HepG2 (cell line): ENCODE data around the gene PREX1. TPM values are rescaled to one million over a fixed set of nuclear protein-coding genes. Genes with fewer than 3 reads are reported as not detected.
A peak's percentile ranks its signal among the peaks of the same experiment; 100 is the strongest.

Experiments used
- ATAC-seq: fragments of 200-7000 bp; cut with Tn5 transposase; 3 replicates; pipeline ENCODE4 v1.9.1; 2020; ENCODE audit warnings: mild to moderate bottlenecking, moderate library complexity
- BruUV-seq: library from RNA; stranded (reverse); fragments of 400-500 nt; replicated peaks from 2 replicates; lab custom pipeline; 2021; lab: Mats Ljungman, UMichigan
- CTCF ChIA-PET: fragments of 300-600 bp; formaldehyde crosslinking; extraction: SDS; loops from one replicate; lab custom pipeline; 2021; ENCODE audit warnings: low total read pairs, inconsistent platforms, low intra/inter-chr PET ratio; lab: Yijun Ruan, JAX
- POLR2A ChIA-PET: fragments of 350-600 bp; sonication (Branson Sonifier 250); formaldehyde crosslinking; loops from one replicate; lab custom pipeline; 2020; ENCODE audit warnings: antibody characterized with exemption, inconsistent platforms; lab: Yijun Ruan, JAX
- DNase-seq: peaks from one replicate; pipeline ENCODE4 v3.0.0-alpha.2; 2015; ENCODE audit warnings: low spot score
- FAIRE-seq: peaks from 3 replicates; lab custom pipeline; 2011; peaks lifted over from hg19 to GRCh38; lab: Jason Lieb, UNC
- H2AFZ ChIP-seq: one replicate; pipeline ENCODE4 v1.6.1; 2011; ENCODE audit warnings: low read length, inconsistent platforms
- H3K27ac ChIP-seq: fragments of 300-600 bp; 3 replicates; pipeline ENCODE4 v1.8.0; 2011; ENCODE audit warnings: mixed run types, mild to moderate bottlenecking, mixed read lengths, low read length, inconsistent platforms; ENCODE audit not compliant: insufficient read depth; ENCODE audit errors: extremely low read length
- H3K27me3 ChIP-seq, 2 experiments: fragments of 200-600 bp in 1 of 2; 2 replicates in 1 of 2; 3 replicates in 1 of 2; pipeline versions ENCODE4 v1.6.0 to v1.8.0; 2011; ENCODE audit warnings: low read length in 2 of 2, mild to moderate bottlenecking in 2 of 2, moderate library complexity in 2 of 2, inconsistent platforms in 1 of 2; ENCODE audit not compliant: insufficient read depth in 2 of 2, control insufficient read depth in 1 of 2
- H3K36me3 ChIP-seq, 2 experiments: fragments of 200-600 bp in 1 of 2; replicated peaks in 1 of 2; 2 replicates in 1 of 2; 3 replicates in 1 of 2; pipeline versions ENCODE4 v1.5.1 to v1.8.0; 2011; ENCODE audit warnings: low read length in 2 of 2, inconsistent platforms in 1 of 2; ENCODE audit not compliant: insufficient read depth in 2 of 2, control insufficient read depth in 1 of 2
- H3K4me1 ChIP-seq: 2 replicates; pipeline ENCODE4 v1.5.1; 2012; ENCODE audit warnings: low read length, inconsistent platforms; ENCODE audit not compliant: insufficient read depth
- H3K4me2 ChIP-seq: 2 replicates; pipeline ENCODE4 v1.6.0; 2011; ENCODE audit warnings: low read depth, low read length, inconsistent platforms
- H3K4me3 ChIP-seq, 3 experiments: fragments of 200-600 bp in 1 of 3; sonication (generic), shearing (Covaris generic) in 1 of 3; replicated peaks in 1 of 3; 2 replicates each; pipeline ENCODE4 v1.5.1; 2011 to 2016; ENCODE audit warnings: low read length in 3 of 3, inconsistent platforms in 2 of 3, low read depth in 2 of 3, mild to moderate bottlenecking in 2 of 3, control low read depth in 1 of 3, mixed read lengths in 1 of 3; ENCODE audit not compliant: insufficient read depth in 1 of 3
- H3K79me2 ChIP-seq: one replicate; pipeline ENCODE4 v1.6.1; 2011; ENCODE audit warnings: low read length, inconsistent platforms; ENCODE audit not compliant: insufficient read depth
- H3K9ac ChIP-seq: 2 replicates; pipeline ENCODE4 v1.6.0; 2011; ENCODE audit warnings: mild to moderate bottlenecking, low read depth, low read length, inconsistent platforms; ENCODE audit not compliant: insufficient read depth
- H3K9me3 ChIP-seq: 2 replicates; pipeline ENCODE4 v1.5.1; 2012; ENCODE audit warnings: mild to moderate bottlenecking, low read length
- H4K20me1 ChIP-seq: 2 replicates; pipeline ENCODE4 v1.6.0; 2011; ENCODE audit warnings: inconsistent platforms, mild to moderate bottlenecking, low read length, moderate library complexity; ENCODE audit not compliant: insufficient read depth
- BCL3 ChIP-seq: sonication (generic); formaldehyde crosslinking; IDR thresholded peaks from 2 replicates; pipeline ENCODE4 v1.5.1; 2020; ENCODE audit warnings: mild to moderate bottlenecking, missing genetic modification reagents, moderate library complexity
- FOXP1 ChIP-seq, 2 experiments: fragments of 450-650 bp in 1 of 2; IDR thresholded peaks; 2 replicates each; pipeline ENCODE4 v1.6.1; 2017 to 2018; ENCODE audit warnings: antibody characterized with exemption in 1 of 2
- PAWR ChIP-seq: sonication (generic); formaldehyde crosslinking; IDR thresholded peaks from 2 replicates; pipeline ENCODE4 v1.4.0; 2020; ENCODE audit warnings: missing genetic modification reagents, mild to moderate bottlenecking, borderline replicate concordance
- RAD51 ChIP-seq: fragments of 450-650 bp; IDR thresholded peaks from 2 replicates; pipeline ENCODE4 v1.6.1; 2016; ENCODE audit warnings: borderline replicate concordance
- YY1 ChIP-seq: IDR thresholded peaks from 2 replicates; pipeline ENCODE4 v1.6.1; 2011; ENCODE audit warnings: low read length, low read depth, moderate library complexity, mild to moderate bottlenecking; ENCODE audit not compliant: insufficient read depth, insufficient replicate concordance
- ZNF263 ChIP-seq: sonication (generic); formaldehyde crosslinking; IDR thresholded peaks from 2 replicates; pipeline ENCODE4 v1.4.0; 2020; ENCODE audit warnings: missing genetic modification reagents
- ZNF333 ChIP-seq: sonication (generic); formaldehyde crosslinking; IDR thresholded peaks from 2 replicates; pipeline ENCODE4 v1.4.0; 2020; ENCODE audit warnings: mild to moderate bottlenecking, missing genetic modification reagents, borderline replicate concordance
- ZNF343 ChIP-seq: sonication (generic); formaldehyde crosslinking; IDR thresholded peaks from 2 replicates; pipeline ENCODE4 v1.4.0; 2020; ENCODE audit warnings: mild to moderate bottlenecking, missing genetic modification reagents
- ZNF629 ChIP-seq: sonication (generic); formaldehyde crosslinking; conservative IDR thresholded peaks from 2 replicates; pipeline ENCODE4 v1.5.0; 2020; ENCODE audit warnings: missing genetic modification reagents
- WGBS: methylation state at CpG from one replicate; pipeline ENCODE4 v1.1.6; 2017; ENCODE audit warnings: low lambda C conversion rate; 5-methylcytosine and 5-hydroxymethylcytosine counted together
- in situ Hi-C: cut with HindIII; loops from 2 replicates; pipeline ENCODE4 v1.10.0; 2017; ENCODE audit warnings: low pct_unique_long_range_greater_than_20kb; ENCODE audit not compliant: extremely low pct_ligation_motif_present
- intact Hi-C: fragments of 100-400 bp; cut with micrococcal nuclease; formaldehyde crosslinking; loops from one replicate; pipeline ENCODE4 v1.10.0; 2022; ENCODE audit not compliant: unreplicated experiment
- polyA plus RNA-seq, 8 experiments: library from polyadenylated mRNA; depleted of rRNA in 3 of 8; stranded (reverse) in 7 of 8; unstranded in 1 of 8; fragments of >200 nt; fragmentation: Illumina TruSeq in 4 of 8; extraction: Trizol in 4 of 8; gene quantifications; 2 replicates each; pipeline versions ENCODE4 v1.2.1 to v1.2.3, GENCODE V29; 2011 to 2016; ENCODE audit warnings: low read depth in 4 of 8, missing spikeins in 1 of 8, mixed read lengths in 1 of 8; ENCODE audit not compliant: insufficient read depth in 1 of 8
- total RNA-seq, 5 experiments: library from RNA; depleted of rRNA; stranded (reverse); fragments of >200 nt; fragmentation: Illumina TruSeq; extraction: Trizol; gene quantifications; 2 replicates each; pipeline ENCODE4 v1.2.3, GENCODE V29; 2016; ENCODE audit warnings: low read depth in 1 of 5
- TF ChIP-seq, protein P1 (sequence below): sonication (generic); formaldehyde crosslinking; IDR thresholded peaks from 2 replicates; pipeline ENCODE4 v1.9.0; 2021; ENCODE audit warnings: missing genetic modification reagents, mild to moderate bottlenecking, borderline replicate concordance

PREX1 gene
- total and polyA plus RNA-seq, 2 of the 13 experiments (the other 11 are each of a cell fraction or from before 2014, with no cell fraction given), result 0.02 to 0.04 TPM

- FAIRE-seq (no peak), ATAC-seq (no peak), DNase-seq (no peak)
- Histone ChIP-seq H3K4me3 (no peak overlapping the region), H3K27me3 (peaks cover 2 to 19% of the 10 kb centered on the region in 2 experiments; a peak in 3 of 5 replicates), H2AFZ (no peak overlapping the region), H3K9ac (no peak overlapping the region), H3K36me3 (no peaks in the 10 kb centered on the region), H4K20me1 (no peaks in the 10 kb centered on the region), H3K4me1 (peaks cover 7% of the 10 kb centered on the region), H3K27ac (no peak overlapping the region), H3K4me2 (no peak overlapping the region), H3K79me2 (no peaks in the 10 kb centered on the region), H3K9me3 (no peaks in the 10 kb centered on the region)
- in situ Hi-C loops, result no loop called here
- intact Hi-C loops, result no loop called here
- POLR2A ChIA-PET, result no interaction called here
- BruUV-seq, result no TSS peak
- no peak for TF ChIP-seq ZNF263 (CRISPR knock-in tag)
- TF ChIP-seq ZNF629 (CRISPR knock-in tag), result peak; percentile 73
- CTCF ChIA-PET, result no interaction called here
- WGBS, result 41% methylated on average over 7 of the region's 7 CpGs
Observed at GRCh38 chr20:48845721-48846306, 18.0 kb upstream of the PREX1 start.

GRCh38 chr20:48844996-48845395 is 17.2 kb upstream of the PREX1 start:
- H3K27ac ChIP-seq, result no peak overlapping the region
- no peak overlapping the region for H3K4me3 ChIP-seq
- TF ChIP-seq PAWR (CRISPR knock-in tag), result no peak
- no peak for TF ChIP-seq YY1
- TF ChIP-seq FOXP1 (IDR thresholded peaks at IDR 0.05), result no peak
- no peak for TF ChIP-seq FOXP1 (CRISPR knock-in tag; IDR thresholded peaks at IDR 0.05)
- no peak for TF ChIP-seq ZNF343
- TF ChIP-seq ZNF333 (CRISPR knock-in tag), result no peak
- no peak for TF ChIP-seq BCL3
- TF ChIP-seq, protein P1, sequence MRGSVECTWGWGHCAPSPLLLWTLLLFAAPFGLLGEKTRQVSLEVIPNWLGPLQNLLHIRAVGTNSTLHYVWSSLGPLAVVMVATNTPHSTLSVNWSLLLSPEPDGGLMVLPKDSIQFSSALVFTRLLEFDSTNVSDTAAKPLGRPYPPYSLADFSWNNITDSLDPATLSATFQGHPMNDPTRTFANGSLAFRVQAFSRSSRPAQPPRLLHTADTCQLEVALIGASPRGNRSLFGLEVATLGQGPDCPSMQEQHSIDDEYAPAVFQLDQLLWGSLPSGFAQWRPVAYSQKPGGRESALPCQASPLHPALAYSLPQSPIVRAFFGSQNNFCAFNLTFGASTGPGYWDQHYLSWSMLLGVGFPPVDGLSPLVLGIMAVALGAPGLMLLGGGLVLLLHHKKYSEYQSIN (CRISPR knock-in tag), result no peak
- no peak for TF ChIP-seq RAD51
- TF ChIP-seq, all 625 proteins: peak for 0

More at GRCh38 chr20:48844996-48845395, 17.2 kb upstream of the PREX1 start:
- H3K27me3 ChIP-seq, result peaks cover 0 to 19% of the 10 kb centered on the region in 2 experiments; a peak in 3 of 5 replicates
- no peaks in the 10 kb centered on the region for H3K4me1 ChIP-seq
- no peaks in the 10 kb centered on the region for H3K36me3 ChIP-seq
- 30% methylated on average over 4 of the region's 4 CpGs for WGBS
- H3K9me3 ChIP-seq, result no peaks in the 10 kb centered on the region
- FAIRE-seq (no peak), DNase-seq (no peak), ATAC-seq (no peak)
- in situ Hi-C loops, result no loop called here
- H3K4me2 ChIP-seq, result no peak overlapping the region
- intact Hi-C loops, result no loop called here
- no peak overlapping the region for H2AFZ ChIP-seq
- no peaks in the 10 kb centered on the region for H4K20me1 ChIP-seq
- no peaks in the 10 kb centered on the region for H3K79me2 ChIP-seq
- POLR2A ChIA-PET, result no interaction called here
- CTCF ChIA-PET, result no interaction called here
- H3K9ac ChIP-seq, result no peak overlapping the region
- BruUV-seq, result no TSS peak
